Measurements from ENCODE around the gene STAG3.

DNA sequence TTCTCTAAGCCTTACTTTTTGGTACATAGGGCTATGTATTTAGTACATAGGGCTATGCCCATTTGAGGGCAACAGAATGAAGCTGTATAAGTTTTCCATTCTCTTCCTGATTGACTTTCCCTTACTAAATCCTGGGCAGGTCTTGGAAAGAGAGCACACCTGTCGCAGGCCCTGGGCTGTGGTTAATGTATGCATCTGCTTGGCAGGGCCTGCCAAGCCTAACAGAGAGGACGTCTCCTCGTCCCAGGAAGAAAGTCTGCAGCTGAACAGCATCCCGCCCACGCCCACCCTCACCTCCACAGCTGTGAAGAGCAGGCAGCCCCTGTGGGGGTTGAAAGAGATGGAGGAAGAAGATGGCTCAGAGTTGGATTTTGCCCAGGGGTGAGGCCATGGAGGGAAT, 33.1 kb downstream of the STAG3 start:
- TF ChIP-seq POLR2A (IDR thresholded peaks at IDR 0.05; ENCODE audit: low read length) (no peak), GATA1 (IDR thresholded peaks at IDR 0.05; ENCODE audit: low read depth, low read length) (no peak)
